ENCODE results near the gene RNF217.

RNF217 gene

GRCh38 chr6:125099211-125100073, 137.2 kb downstream of the RNF217 start:
- peak; percentile 24; the same call in 1 of the 2 replicates for TF ChIP-seq CTCF (IDR thresholded peaks at IDR 0.05)

- no peak for TF ChIP-seq CTCF (IDR thresholded peaks at IDR 0.05)
Measured at GRCh38 chr6:125100074-125100652, 137.9 kb downstream of the RNF217 start.

GRCh38 chr6:125101128-125101527, 138.9 kb downstream of the RNF217 start:
- no peak for TF ChIP-seq CTCF (IDR thresholded peaks at IDR 0.05)

GRCh38 chr6:125101631-125102030, 139.4 kb downstream of the RNF217 start:
- no peak for TF ChIP-seq CTCF (IDR thresholded peaks at IDR 0.05)

- TF ChIP-seq CTCF (IDR thresholded peaks at IDR 0.05) = no peak
Measured at GRCh38 chr6:125102411-125102810, 140.2 kb downstream of the RNF217 start.

GRCh38 chr6:125102891-125103290, 140.7 kb downstream of the RNF217 start:
- TF ChIP-seq CTCF (IDR thresholded peaks at IDR 0.05) = no peak

GRCh38 chr6:125104425-125104824, 142.2 kb downstream of the RNF217 start:
- no peak for TF ChIP-seq CTCF (IDR thresholded peaks at IDR 0.05)

Measured in LNCAP (cell line).